ENCODE data around the gene CRB2. TPM values are rescaled to one million over a fixed set of nuclear protein-coding genes. Genes with fewer than 3 reads are reported as not detected.

CRB2 gene
- total and polyA plus RNA-seq, 2 of the 4 experiments (the other 2 are of a cell fraction), result not detected

- BruUV-seq (replicated peaks), result no TSS peak
- CTCF ChIA-PET, result no interaction called here
- no peak overlapping the region for H3K27ac ChIP-seq (ENCODE audit: insufficient read depth, low read length)
These were observed 16.9 kb downstream of the CRB2 start for GRCh38 chr9:123372766-123373446.

More at GRCh38 chr9:123372766-123373446, 16.9 kb downstream of the CRB2 start:
- Histone ChIP-seq H3K23ac (ENCODE audit: low read depth, low read length) (no peak overlapping the region), H3K4me1 (ENCODE audit: control insufficient read depth, insufficient read depth, low read length) (no peaks in the 10 kb centered on the region), H3K18ac (ENCODE audit: low read depth, low read length) (no peak overlapping the region), H3K36me3 (ENCODE audit: control insufficient read depth, insufficient read depth, low read length) (no peaks in the 10 kb centered on the region), H2AK5ac (ENCODE audit: low read depth, low read length) (no peak overlapping the region), H3K27me3 (ENCODE audit: control insufficient read depth, insufficient read depth, low read length) (peaks cover 68% of the 10 kb centered on the region), H3K4ac (ENCODE audit: low read depth, low read length) (no peak overlapping the region), H3K4me2 (ENCODE audit: low read depth, low read length) (no peak overlapping the region), H3K4me3 (ENCODE audit: insufficient read depth, low read depth, low read length) (no peak overlapping the region), H2BK15ac (ENCODE audit: low read depth, low read length) (no peak overlapping the region), H2AK9ac (replicated peaks; ENCODE audit: low read depth, low read length, poor library complexity) (no peak overlapping the region), H4K8ac (ENCODE audit: low read depth in 2 of 2, low read length in 2 of 2) (no peak overlapping the region), H2AFZ (replicated peaks; ENCODE audit: low read length, poor library complexity) (no peak overlapping the region), H2BK120ac (ENCODE audit: low read depth, low read length) (no peak overlapping the region), H2BK5ac (ENCODE audit: low read depth, low read length, poor library complexity, severe bottlenecking) (no peak overlapping the region), H4K91ac (ENCODE audit: insufficient read depth, low read depth, low read length) (no peak overlapping the region), H4K20me1 (ENCODE audit: insufficient read depth, low read length) (no peaks in the 10 kb centered on the region), H3K56ac (ENCODE audit: extremely low read depth, insufficient read depth, low read length) (no peak overlapping the region), H3K9ac (ENCODE audit: low read depth, low read length) (no peak overlapping the region), H4K5ac (ENCODE audit: low read depth, low read length) (no peak overlapping the region), H3K9me1 (ENCODE audit: insufficient read depth, low read length) (no peaks in the 10 kb centered on the region), H2BK20ac (ENCODE audit: low read depth, low read length) (no peak overlapping the region), H3K9me3 (ENCODE audit: control insufficient read depth, insufficient read depth, low read length) (no peaks in the 10 kb centered on the region), H3K79me1 (ENCODE audit: low read depth in 1 of 2, low read length in 2 of 2) (no peaks in the 10 kb centered on the region), H3K14ac (replicated peaks; ENCODE audit: low read depth, low read length) (no peak overlapping the region)
- ATAC-seq (ENCODE audit: low read depth) (no peak), DNase-seq (no peak)
- 27% methylated on average over 35 of the region's 58 CpGs; no CpG with 5 or more reads in 1 of the 2 experiments for WGBS, 2 experiments (ENCODE audit: extremely low coverage in 2 of 2, insufficient read length in 1 of 2)
- dilution Hi-C loops (cut with HindIII; ENCODE audit: low sequenced_read_pairs, unreplicated experiment) (no loop called here), in situ Hi-C loops (cut with MboI; ENCODE audit: low sequenced_read_pairs) (no loop called here), intact Hi-C loops (cut with micrococcal nuclease) (no loop called here)
- POLR2A ChIA-PET (ENCODE audit: unreplicated experiment), result no interaction called here
- no peak for TF ChIP-seq FOS (IDR thresholded peaks at IDR 0.05; ENCODE audit: low read depth, low read length)

All from IMR-90 (cell line).